Cerebellar nuclear complex (tissue), 1 donor: ENCODE results near the gene CHRND.

Experiments used
- DNase-seq, 2 experiments: peaks; one replicate each; lab custom pipeline; 2025; lab: John Stamatoyannopoulos, UW

The CHRND gene

GRCh38 chr2:232525791-232526371 is at the start of gene CHRND:
CHRND (plus strand) TSS chr2:232526160; CDS start chr2:232526216, 56 bp downstream.
- DNase-seq = no peak

GRCh38 chr2:232476791-232477190 is 49.2 kb upstream of the CHRND start:
- no peak for DNase-seq

- DNase-seq = no peak
These were observed 48.0 kb upstream of the CHRND start for GRCh38 chr2:232477751-232478510.

DNA sequence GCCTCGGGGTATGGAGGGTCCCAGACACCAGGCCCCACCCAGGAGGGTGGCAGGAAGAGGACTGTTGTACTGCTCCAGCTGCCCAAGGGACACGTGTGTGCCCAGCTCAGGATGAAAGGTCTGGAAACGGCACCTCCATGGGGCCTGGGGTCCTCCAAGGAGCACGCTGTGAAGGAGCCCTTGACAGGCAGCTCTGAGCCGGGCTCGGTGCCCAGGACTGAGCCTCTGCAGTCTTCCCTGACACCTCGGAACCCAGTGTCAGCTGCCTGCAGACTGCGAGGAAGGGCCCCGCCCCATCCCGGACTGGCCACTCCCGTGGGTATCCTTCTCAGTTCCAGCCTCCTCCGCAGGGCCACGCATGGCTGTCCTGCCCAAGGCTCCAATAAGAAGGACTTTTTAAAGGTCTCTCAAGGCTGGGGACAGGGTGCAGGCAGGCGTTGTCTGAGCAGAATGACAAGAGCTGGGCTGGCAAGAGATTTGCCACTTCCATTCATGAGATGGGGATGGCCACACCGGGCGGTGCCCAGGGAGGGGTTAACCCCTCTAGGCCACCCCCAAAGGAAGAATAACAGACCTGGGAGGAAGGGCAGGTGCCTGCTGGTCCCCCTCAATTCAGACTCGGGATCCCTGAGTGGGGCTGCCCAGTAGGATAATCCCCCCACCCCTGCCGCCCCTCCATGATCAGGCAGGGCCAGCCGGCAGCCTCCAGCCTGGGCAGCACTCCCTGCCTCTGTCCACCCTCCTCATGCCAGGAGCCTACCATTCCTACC is 47.2 kb upstream of the CHRND start:
- no peak for DNase-seq

- no peak for DNase-seq
These were observed 46.4 kb upstream of the CHRND start for GRCh38 chr2:232479341-232480200.

GRCh38 chr2:232480201-232481190 is 45.5 kb upstream of the CHRND start:
- DNase-seq = no peak

GRCh38 chr2:232481322-232482140 is 44.4 kb upstream of the CHRND start:
- DNase-seq = no peak

GRCh38 chr2:232482301-232483238 is 43.4 kb upstream of the CHRND start:
- DNase-seq = no peak

DNA sequence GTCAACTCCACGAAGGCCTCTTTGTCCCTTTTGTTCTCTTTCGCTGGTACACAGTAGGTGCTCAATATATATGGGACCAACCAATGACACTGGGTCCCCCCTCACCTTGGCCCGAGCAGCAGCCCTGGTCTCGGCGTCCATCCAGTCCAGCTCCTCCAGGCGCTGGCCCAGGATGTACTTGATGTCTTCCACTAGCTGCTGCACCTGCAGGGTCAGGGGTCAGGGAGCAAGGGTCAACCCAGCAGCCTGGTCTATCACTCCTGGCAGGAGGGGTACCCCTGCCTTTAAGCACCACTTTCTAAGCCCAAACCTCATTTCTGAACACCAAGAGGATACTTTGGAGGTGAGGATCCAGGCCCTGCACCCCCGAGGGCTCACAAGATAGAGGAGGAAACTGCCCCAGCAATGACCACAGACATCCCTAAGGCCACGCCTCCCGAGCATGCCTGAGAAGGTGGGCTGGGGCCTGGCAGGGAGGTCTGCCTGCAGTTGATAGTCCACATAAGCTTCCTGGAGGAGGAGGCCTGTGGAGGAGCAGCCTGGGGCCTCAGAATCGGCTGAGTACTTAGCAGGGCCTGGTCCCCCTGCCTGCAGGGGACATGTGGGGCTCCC is 42.5 kb upstream of the CHRND start:
- no peak for DNase-seq

DNA sequence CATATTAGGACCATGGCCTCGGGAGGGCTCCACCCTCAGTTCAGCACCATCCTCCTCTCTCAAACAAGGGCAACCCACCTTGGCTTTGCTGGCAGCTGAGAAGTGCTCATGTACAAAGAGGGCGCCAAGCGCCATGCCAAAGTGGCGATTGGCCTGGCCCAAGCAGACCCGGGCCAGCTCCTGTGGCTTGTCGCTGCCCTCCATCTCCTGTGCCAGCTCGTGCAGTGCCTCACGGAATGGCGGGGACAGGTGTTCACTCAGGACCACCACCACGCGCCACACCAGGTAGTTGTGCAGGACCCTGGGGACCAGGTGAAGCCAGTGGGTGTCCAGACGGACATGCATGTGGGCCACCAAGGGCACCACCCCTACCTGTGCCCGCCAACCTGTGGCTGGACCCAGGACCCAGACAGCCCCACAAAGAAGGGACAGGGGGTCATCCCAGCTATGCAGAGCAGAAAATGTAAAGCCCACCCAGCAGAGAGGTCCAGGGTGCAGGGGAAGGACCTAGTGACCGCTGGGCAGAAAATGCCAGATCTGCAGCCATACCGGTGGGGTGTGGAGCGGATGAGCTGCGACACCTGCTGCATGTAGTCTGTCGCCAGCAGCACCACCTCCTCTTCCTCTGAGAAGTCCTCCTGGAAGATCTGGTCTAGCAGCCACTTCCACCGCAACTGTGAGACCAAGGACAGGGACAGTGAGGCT is 41.9 kb upstream of the CHRND start:
- DNase-seq = no peak

DNA sequence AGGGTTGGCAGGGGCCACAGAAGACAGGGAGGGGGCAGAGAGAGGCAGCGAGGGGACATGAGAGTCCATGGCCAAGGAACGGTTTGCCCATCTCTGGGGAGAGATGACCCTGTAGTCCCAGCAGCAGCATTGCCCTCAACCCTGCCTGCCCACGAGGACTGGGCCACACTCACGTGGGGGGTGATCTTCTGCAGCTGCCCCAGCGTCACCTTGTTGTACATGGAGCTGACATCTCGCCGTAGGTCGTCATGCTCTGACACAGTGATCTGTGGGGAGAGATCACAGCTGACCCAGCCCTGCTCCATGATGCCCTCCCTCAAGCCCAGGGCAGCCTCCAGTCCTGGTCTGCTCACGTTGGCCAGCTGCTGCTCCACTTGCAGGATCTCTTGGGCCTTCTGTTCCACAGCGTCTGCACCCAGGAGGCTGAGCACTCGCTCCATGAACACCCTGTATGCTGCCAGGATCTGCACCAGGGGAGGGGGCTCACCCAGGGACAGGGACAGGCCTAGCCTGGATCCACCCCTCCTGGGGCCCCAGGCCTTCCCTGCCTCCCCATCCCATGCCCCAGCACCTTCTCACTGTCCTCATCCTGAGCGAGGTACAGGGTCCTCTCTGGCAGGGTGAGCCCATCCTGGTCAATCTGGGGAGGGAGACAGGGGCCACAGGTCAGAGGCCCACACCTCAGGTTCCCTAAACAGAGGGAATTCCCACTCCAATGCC is 41.2 kb upstream of the CHRND start:
- no peak for DNase-seq

DNA sequence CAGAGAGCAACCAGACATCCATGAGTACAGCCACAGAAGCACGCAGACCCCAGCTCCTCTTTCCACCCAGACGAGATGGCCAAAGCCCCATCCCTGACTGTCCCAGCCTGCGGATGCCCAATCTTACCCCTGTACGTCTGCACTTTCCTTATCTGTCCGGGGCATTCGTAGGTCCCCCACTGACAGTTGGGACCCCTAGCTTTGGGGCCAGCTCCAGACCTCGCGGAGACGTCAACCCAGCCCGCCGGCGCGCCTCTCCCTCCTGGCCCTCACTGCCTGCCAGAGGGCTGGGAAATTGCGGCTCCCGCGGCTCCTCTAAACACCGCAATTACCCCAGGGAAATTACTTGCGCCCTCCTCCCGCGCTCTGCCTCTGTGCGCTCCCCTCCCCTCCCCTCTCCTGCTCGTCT is 40.6 kb upstream of the CHRND start:
- DNase-seq = no peak

DNA sequence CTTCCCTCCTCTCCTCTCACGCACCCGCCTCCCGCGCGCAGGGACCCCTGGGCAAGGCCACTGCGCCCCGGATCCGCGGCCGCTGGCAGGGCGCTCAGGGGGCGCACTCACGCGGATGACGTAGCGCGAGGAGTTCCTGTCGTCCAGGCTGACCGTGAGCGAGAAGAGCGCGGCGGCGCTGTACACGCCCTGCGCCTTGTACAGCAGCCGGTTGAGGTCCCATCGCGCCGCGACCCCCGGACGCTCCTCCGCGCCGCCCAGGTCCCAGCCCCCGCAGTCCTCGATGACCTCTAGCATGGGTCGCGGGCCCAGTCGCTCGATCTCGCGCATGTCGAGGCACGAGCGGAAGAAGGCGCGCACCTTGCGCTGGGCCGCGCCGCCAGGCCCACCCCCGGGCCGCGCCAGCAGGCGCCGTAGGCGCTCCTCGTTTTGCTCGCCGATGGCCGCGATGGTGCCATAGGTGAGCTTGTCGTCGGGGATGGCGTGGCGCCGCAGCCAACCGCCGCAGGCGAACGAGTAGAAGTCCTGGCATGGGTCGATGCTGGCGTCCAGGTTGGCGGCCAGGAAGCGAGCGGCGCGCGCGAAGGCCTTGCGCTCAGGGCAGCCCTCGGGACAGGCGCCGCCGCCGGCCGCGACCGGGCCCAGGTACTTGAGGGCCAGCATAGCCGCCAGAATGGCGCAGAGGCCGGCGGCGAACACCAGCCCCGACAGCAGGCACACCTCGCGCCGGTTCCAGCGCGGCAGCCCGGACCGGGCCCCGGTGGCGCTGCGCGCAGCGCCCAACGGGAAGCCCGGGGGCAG is 40.0 kb upstream of the CHRND start:
- DNase-seq = no peak

GRCh38 chr2:232486558-232487384 is 39.2 kb upstream of the CHRND start:
- no peak for DNase-seq

DNA sequence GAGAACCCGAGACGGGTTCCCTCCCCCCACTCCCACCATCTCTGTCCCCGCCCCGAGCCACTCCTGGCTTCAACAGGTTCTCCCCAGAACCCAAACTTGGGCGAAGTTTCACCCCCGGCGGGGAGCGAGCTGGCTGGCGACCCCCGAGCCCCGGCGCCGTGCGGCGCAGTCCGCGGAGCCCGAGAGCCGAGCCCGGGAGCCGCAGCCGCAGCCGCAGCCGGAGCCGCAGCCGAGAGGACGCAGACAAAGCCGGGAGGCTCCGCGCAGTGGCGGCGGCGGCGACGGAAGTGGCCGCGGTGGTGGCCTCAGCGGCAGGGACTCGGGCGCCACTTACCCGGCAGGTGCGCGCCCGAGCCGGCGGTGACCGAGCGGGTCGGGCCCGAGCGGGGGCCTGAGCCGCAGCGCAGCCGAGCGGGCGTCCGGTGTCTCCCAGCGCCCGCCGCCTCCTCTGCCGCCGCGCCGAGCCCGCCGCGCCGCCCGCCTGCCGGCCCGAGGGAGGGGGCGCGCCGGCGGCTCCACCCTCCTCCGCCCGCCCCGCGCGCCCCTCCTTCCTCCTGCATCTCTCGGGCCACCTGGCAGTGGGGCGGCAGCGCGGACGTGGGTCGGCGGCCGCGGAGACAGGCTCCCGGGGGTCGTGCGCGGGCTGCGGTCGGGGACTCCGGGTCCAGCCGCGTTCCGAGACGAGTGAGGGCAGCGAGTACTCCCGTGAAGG is 38.4 kb upstream of the CHRND start, which contains the start of gene ECEL1:
TSS of gene ECEL1 (minus strand) at position 450 of the 712 bp plus-strand sequence. CDS start 1,181 bp downstream, outside the sequence.
- no peak for DNase-seq
